NT2/D1 (cell line): ENCODE results near the gene ELFN2.

Source experiments
- SUZ12 ChIP-seq: IDR thresholded peaks from 2 replicates; pipeline ENCODE4 v1.6.1; 2011; ENCODE audit not compliant: insufficient read length, insufficient read depth; ENCODE audit errors: extremely low read depth
- YY1 ChIP-seq: IDR thresholded peaks from 2 replicates; pipeline ENCODE4 v1.6.1; 2011; ENCODE audit not compliant: insufficient read length, insufficient read depth

DNA sequence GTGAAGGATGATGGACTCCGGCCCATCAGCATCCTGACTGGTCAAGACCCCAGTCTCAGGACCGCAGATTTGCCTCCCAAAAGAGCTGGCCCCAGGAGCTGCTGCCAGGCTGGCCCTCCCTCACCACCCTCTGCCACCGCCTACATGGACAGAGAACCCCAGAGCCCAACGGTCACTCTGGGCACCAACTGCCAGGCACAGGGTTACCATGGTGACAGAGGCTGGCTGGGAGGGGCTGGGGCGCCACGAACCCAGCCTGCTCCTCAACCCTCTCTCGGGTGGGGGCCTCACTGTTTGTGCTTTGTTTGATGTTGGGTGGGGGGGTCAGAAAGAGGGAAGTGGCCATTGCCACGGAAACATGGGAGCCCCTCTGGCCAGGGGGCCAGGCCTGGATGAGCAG lies 55.8 kb downstream of the ELFN2 start:
- TF ChIP-seq YY1 (no peak), SUZ12 (no peak)
